Measurements from ENCODE around the gene THEMIS2. TPM values are rescaled to one million over a fixed set of nuclear protein-coding genes. Genes with fewer than 3 reads are reported as not detected.

THEMIS2 gene
- total and polyA plus RNA-seq, 9 of the 15 experiments (the other 6 are each of a cell fraction or from before 2014, with no cell fraction given): 2.3 to 12.7 (median 8.0) TPM

GRCh38 chr1:27833470-27833869 lies 38.9 kb upstream of the THEMIS2 start:
- POLR2A ChIA-PET: interaction anchor here (0.6 to 2.4 kb wide), 5 partner anchors 10 to 147 kb away, joined by 3 to 12 read pairs (median 4); no protein-coding TSS in a partner anchor
- peaks cover 67% of the 10 kb centered on the region for H3K79me2 ChIP-seq (ENCODE audit: control insufficient read depth, insufficient read depth, low read length)
- no peak for FAIRE-seq

GRCh38 chr1:27835046-27835445 lies 37.3 kb upstream of the THEMIS2 start:
- H3K4me2 ChIP-seq (ENCODE audit: insufficient read depth, low read length): no peak overlapping the region
- no peak overlapping the region for H3K27ac ChIP-seq (ENCODE audit: extremely low read depth, low read depth, low read length)
- H3K9me3 ChIP-seq (replicated peaks; ENCODE audit: control insufficient read depth, insufficient read depth, low read depth, low read length): no peaks in the 10 kb centered on the region
- in situ Hi-C loops (cut with MboI): no loop called here
- H3K9me1 ChIP-seq (ENCODE audit: control insufficient read depth, insufficient read depth, low read length): no peaks in the 10 kb centered on the region
- ChIA-PET CTCF (ENCODE audit: low intra/inter-chr PET ratio) (no interaction called here), POLR2A (interaction anchor here (0.6 to 2.4 kb wide), 5 partner anchors 8 to 1551 kb away, joined by 3 to 12 read pairs (median 5); no protein-coding TSS in a partner anchor)
- FAIRE-seq (no peak), DNase-seq (ENCODE audit: extremely low read depth in 1 of 4, low spot score in 3 of 4) (no peak), ATAC-seq (no peak)
- H3K4me3 ChIP-seq: no peak overlapping the region
- H3K36me3 ChIP-seq (ENCODE audit: control insufficient read depth, insufficient read depth, low read length): peaks cover 66% of the 10 kb centered on the region
- H4K20me1 ChIP-seq (replicated peaks; ENCODE audit: control insufficient read depth, insufficient read depth, low read length): no peaks in the 10 kb centered on the region
- TF ChIP-seq DNMT1 (IDR thresholded peaks at IDR 0.05): no peak
- no peak for TF ChIP-seq ASH1L (IDR thresholded peaks at IDR 0.05; ENCODE audit: borderline replicate concordance, low read depth, partially characterized antibody)
- TF ChIP-seq FOXA3 (CRISPR knock-in tag; conservative IDR thresholded peaks at IDR 0.05 in 1 of 2, IDR thresholded peaks at IDR 0.05 in 1 of 2): no peak
- no peak for TF ChIP-seq E2F5 (CRISPR knock-in tag; IDR thresholded peaks at IDR 0.05)
- TF ChIP-seq ILF3 (IDR thresholded peaks at IDR 0.05; ENCODE audit: borderline replicate concordance): no peak
- TF ChIP-seq EZH2 (IDR thresholded peaks at IDR 0.05; ENCODE audit: borderline replicate concordance, low read depth, low read length): no peak
- TF ChIP-seq ZNF232 (CRISPR knock-in tag; IDR thresholded peaks at IDR 0.05): no peak
- no peak for TF ChIP-seq ZNF512 (tag; IDR thresholded peaks at IDR 0.05)
- no peak for TF ChIP-seq BCL6 (CRISPR knock-in tag; IDR thresholded peaks at IDR 0.05)
- no peak for TF ChIP-seq ESRRB (CRISPR knock-in tag; IDR thresholded peaks at IDR 0.05; ENCODE audit: borderline replicate concordance)
- TF ChIP-seq ZNF3 (CRISPR knock-in tag; IDR thresholded peaks at IDR 0.05): no peak
- no peak for TF ChIP-seq GATA2 (CRISPR knock-in tag; IDR thresholded peaks at IDR 0.05)
- intact Hi-C loops (cut with micrococcal nuclease): no loop called here
- H2AFZ ChIP-seq (ENCODE audit: low read depth, low read length): no peak overlapping the region
- H3K9ac ChIP-seq (ENCODE audit: insufficient read depth in 1 of 2, low read depth in 2 of 2, low read length in 2 of 2): no peak overlapping the region
- H3K4me1 ChIP-seq (replicated peaks in 1 of 2; ENCODE audit: control insufficient read depth in 2 of 2, insufficient read depth in 2 of 2, low read length in 2 of 2): peaks cover 4 to 10% of the 10 kb centered on the region in 2 experiments; a peak in 3 of 5 replicates
- H3K27me3 ChIP-seq (ENCODE audit: control insufficient read depth in 2 of 2, insufficient read depth in 2 of 2, low read length in 2 of 2): no peaks in the 10 kb centered on the region
- no TSS peak for BruUV-seq (replicated peaks)
- H3K79me2 ChIP-seq (ENCODE audit: control insufficient read depth, insufficient read depth, low read length): peaks cover 74% of the 10 kb centered on the region

More at GRCh38 chr1:27833470-27833869, 38.9 kb upstream of the THEMIS2 start:
- Histone ChIP-seq H3K27me3 (ENCODE audit: control insufficient read depth in 2 of 2, insufficient read depth in 2 of 2, low read length in 2 of 2) (no peaks in the 10 kb centered on the region), H3K4me2 (ENCODE audit: insufficient read depth, low read length) (no peak overlapping the region), H2AFZ (ENCODE audit: low read depth, low read length) (no peak overlapping the region), H3K9ac (ENCODE audit: insufficient read depth in 1 of 2, low read depth in 2 of 2, low read length in 2 of 2) (no peak overlapping the region), H3K27ac (ENCODE audit: extremely low read depth, low read depth, low read length) (no peak overlapping the region), H3K36me3 (ENCODE audit: control insufficient read depth, insufficient read depth, low read length) (peaks cover 50% of the 10 kb centered on the region), H3K4me3 (no peak overlapping the region), H3K9me3 (replicated peaks; ENCODE audit: control insufficient read depth, insufficient read depth, low read depth, low read length) (no peaks in the 10 kb centered on the region), H3K9me1 (ENCODE audit: control insufficient read depth, insufficient read depth, low read length) (no peaks in the 10 kb centered on the region), H4K20me1 (replicated peaks; ENCODE audit: control insufficient read depth, insufficient read depth, low read length) (no peaks in the 10 kb centered on the region), H3K4me1 (replicated peaks in 1 of 2; ENCODE audit: control insufficient read depth in 2 of 2, insufficient read depth in 2 of 2, low read length in 2 of 2) (peaks cover 7 to 14% of the 10 kb centered on the region in 2 experiments; a peak in 3 of 5 replicates)
- intact Hi-C loops (cut with micrococcal nuclease) (loop anchor here (5.0 kb wide), 2 partner anchors 61 to 166 kb away; partner anchors contain the start of gene STX12), in situ Hi-C loops (cut with MboI) (no loop called here)
- DNase-seq (ENCODE audit: extremely low read depth in 1 of 4, low spot score in 3 of 4) (no peak), ATAC-seq (no peak)
- no TSS peak for BruUV-seq (replicated peaks)
- 90% methylated on average over 3 of the region's 3 CpGs for WGBS (ENCODE audit: insufficient coverage, low coverage, missing lambda C conversion rate)
- TF ChIP-seq KLF1 (tag; IDR thresholded peaks at IDR 0.05) (no peak), ZNF316 (IDR thresholded peaks at IDR 0.05) (peak; percentile 82), MAFG (tag; conservative IDR thresholded peaks at IDR 0.05) (peak; percentile 36; the same call in 1 of the 2 replicates), MAFF (IDR thresholded peaks at IDR 0.05; ENCODE audit: low read length) (peak; percentile 59), C11orf30 (IDR thresholded peaks at IDR 0.05; ENCODE audit: low read depth) (peak; percentile 63), FOXA1 (IDR thresholded peaks at IDR 0.05; ENCODE audit: borderline replicate concordance) (no peak), POLR2H (tag; IDR thresholded peaks at IDR 0.05; ENCODE audit: low read depth) (0 out of 2 replicates have a peak, but pooled peaks have one; percentile 7)
- CTCF ChIA-PET (ENCODE audit: low intra/inter-chr PET ratio): no interaction called here
